HepG2 (cell line): ENCODE measurements around the gene SLC22A7. TPM values are rescaled to one million over a fixed set of nuclear protein-coding genes. Genes with fewer than 3 reads are reported as not detected.

Experiments
- AGO2 ChIP-seq: fragments of 200-400 bp; formaldehyde crosslinking; optimal IDR thresholded peaks from 2 replicates; pipeline ENCODE3; 2017; ENCODE audit warnings: mild to moderate bottlenecking, low read depth, low read length, moderate library complexity
- CENPBD1 ChIP-seq: sonication (generic); formaldehyde crosslinking; IDR thresholded peaks from 2 replicates; pipeline ENCODE4 v1.8.0; 2022; ENCODE audit warnings: missing genetic modification reagents, low read depth, mild to moderate bottlenecking, borderline replicate concordance
- FOXK1 ChIP-seq: sonication (generic); formaldehyde crosslinking; IDR thresholded peaks from 2 replicates; pipeline ENCODE4 v1.4.0; 2020; ENCODE audit warnings: low read depth, missing genetic modification reagents, borderline replicate concordance
- HNRNPH1 ChIP-seq: fragments of 200-400 bp; formaldehyde crosslinking; optimal IDR thresholded peaks from 2 replicates; pipeline ENCODE3; 2017; ENCODE audit warnings: mild to moderate bottlenecking, low read depth, low read length
- MTF2 ChIP-seq: sonication (generic); formaldehyde crosslinking; IDR thresholded peaks from 2 replicates; pipeline ENCODE4 v1.5.0; 2020; ENCODE audit warnings: missing genetic modification reagents, borderline replicate concordance
- MYNN ChIP-seq: sonication (generic); formaldehyde crosslinking; IDR thresholded peaks from 2 replicates; pipeline ENCODE4 v1.4.0; 2020; ENCODE audit warnings: mild to moderate bottlenecking, low read depth, missing genetic modification reagents
- NFIB ChIP-seq: sonication (generic); formaldehyde crosslinking; IDR thresholded peaks from 2 replicates; pipeline ENCODE4 v1.9.0; 2021; ENCODE audit warnings: missing genetic modification reagents, mild to moderate bottlenecking, borderline replicate concordance
- PHF21A ChIP-seq: sonication (generic); formaldehyde crosslinking; IDR thresholded peaks from 2 replicates; pipeline ENCODE4 v1.5.0; 2020; ENCODE audit warnings: mild to moderate bottlenecking, missing genetic modification reagents
- RFXAP ChIP-seq: sonication (generic); formaldehyde crosslinking; IDR thresholded peaks from 2 replicates; pipeline ENCODE4 v1.4.0; 2020; ENCODE audit warnings: missing genetic modification reagents, borderline replicate concordance
- SOX6 ChIP-seq, 2 experiments: fragments of 450-650 bp in 1 of 2; sonication (generic) in 1 of 2; formaldehyde crosslinking in 1 of 2; IDR thresholded peaks; 2 replicates each; pipeline versions ENCODE4 v1.4.0 to v1.6.1; 2017 to 2020; ENCODE audit warnings: antibody characterized with exemption in 1 of 2, mild to moderate bottlenecking in 1 of 2, missing genetic modification reagents in 1 of 2
- TBX3 ChIP-seq: fragments of 450-650 bp; IDR thresholded peaks from 2 replicates; pipeline ENCODE4 v1.6.1; 2017; ENCODE audit warnings: antibody characterized with exemption, mild to moderate bottlenecking, inconsistent platforms, borderline replicate concordance
- ZBTB3 ChIP-seq: sonication (generic); formaldehyde crosslinking; IDR thresholded peaks from 2 replicates; pipeline ENCODE4 v1.4.0; 2020; ENCODE audit warnings: low read depth, mild to moderate bottlenecking, moderate library complexity, missing genetic modification reagents, borderline replicate concordance
- ZNF564 ChIP-seq: sonication (generic); formaldehyde crosslinking; IDR thresholded peaks from 2 replicates; pipeline ENCODE4 v1.8.1; 2023; ENCODE audit warnings: mild to moderate bottlenecking, missing genetic modification reagents
- ZNF616 ChIP-seq: sonication (generic); formaldehyde crosslinking; IDR thresholded peaks from 2 replicates; pipeline ENCODE4 v1.5.0; 2020; ENCODE audit warnings: low read depth, mild to moderate bottlenecking, missing genetic modification reagents
- ZNF687 ChIP-seq: sonication (generic); formaldehyde crosslinking; IDR thresholded peaks from 2 replicates; pipeline ENCODE4 v1.5.1; 2020; ENCODE audit warnings: mild to moderate bottlenecking, missing genetic modification reagents, moderate library complexity
- ZNF770 ChIP-seq: sonication (generic); formaldehyde crosslinking; IDR thresholded peaks from 2 replicates; pipeline ENCODE4 v1.5.0; 2020; ENCODE audit warnings: mild to moderate bottlenecking, missing genetic modification reagents
- ZNF788 ChIP-seq: sonication (generic); formaldehyde crosslinking; IDR thresholded peaks from 2 replicates; pipeline ENCODE4 v1.5.0; 2020; ENCODE audit warnings: mild to moderate bottlenecking, missing genetic modification reagents, borderline replicate concordance
- ZNF839 ChIP-seq: sonication (generic); formaldehyde crosslinking; IDR thresholded peaks from 2 replicates; pipeline ENCODE4 v1.4.0; 2020; ENCODE audit warnings: missing genetic modification reagents, mild to moderate bottlenecking, borderline replicate concordance
- polyA plus RNA-seq, 8 experiments: library from polyadenylated mRNA; depleted of rRNA in 3 of 8; stranded (reverse) in 7 of 8; unstranded in 1 of 8; fragments of >200 nt; fragmentation: Illumina TruSeq in 4 of 8; extraction: Trizol in 4 of 8; gene quantifications; 2 replicates each; pipeline versions ENCODE4 v1.2.1 to v1.2.3, GENCODE V29; 2011 to 2016; ENCODE audit warnings: low read depth in 4 of 8, missing spikeins in 1 of 8, mixed read lengths in 1 of 8; ENCODE audit not compliant: insufficient read depth in 1 of 8
- total RNA-seq, 5 experiments: library from RNA; depleted of rRNA; stranded (reverse); fragments of >200 nt; fragmentation: Illumina TruSeq; extraction: Trizol; gene quantifications; 2 replicates each; pipeline ENCODE4 v1.2.3, GENCODE V29; 2016; ENCODE audit warnings: low read depth in 1 of 5
- TF ChIP-seq, protein P1 (sequence below): sonication (generic); formaldehyde crosslinking; IDR thresholded peaks from 2 replicates; pipeline ENCODE4 v1.5.1; 2020; ENCODE audit warnings: missing genetic modification reagents, mild to moderate bottlenecking, borderline replicate concordance
- TF ChIP-seq, protein P2 (sequence below): sonication (generic); formaldehyde crosslinking; IDR thresholded peaks from 2 replicates; pipeline ENCODE4 v1.4.0; 2020; ENCODE audit warnings: mild to moderate bottlenecking, missing genetic modification reagents

Gene SLC22A7
- total and polyA plus RNA-seq, 2 of the 13 experiments (the other 11 are each of a cell fraction or from before 2014, with no cell fraction given), result 5.3 to 22.6 TPM

DNA sequence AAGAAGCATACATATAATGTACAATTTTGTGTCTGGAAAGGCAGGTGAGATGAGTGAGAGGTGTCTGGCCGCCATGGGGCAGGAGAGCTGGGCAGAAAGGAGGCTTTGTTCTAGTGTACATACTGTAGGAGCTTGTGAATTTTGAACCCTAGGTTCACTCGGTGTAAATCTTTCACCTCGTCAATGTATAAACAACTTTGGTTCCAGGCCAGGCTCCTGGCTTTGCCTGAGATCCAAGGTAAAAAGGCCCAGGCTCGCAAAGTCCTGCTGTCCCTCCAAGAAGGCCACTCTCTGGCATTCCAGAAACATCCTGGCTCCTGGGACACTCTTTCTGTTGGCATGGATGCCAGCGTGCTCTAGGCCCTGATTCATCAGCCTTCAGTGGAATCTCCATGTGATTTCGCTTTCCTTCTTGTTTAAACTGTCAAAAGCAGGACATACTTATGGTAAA, 7.1 kb upstream of the SLC22A7 start (continued):
- TF ChIP-seq MYNN (CRISPR knock-in tag), result peak; percentile 94
- TF ChIP-seq AGO2, result no peak
- TF ChIP-seq ZNF687 (CRISPR knock-in tag), result peak; percentile 72
- TF ChIP-seq, protein P1, sequence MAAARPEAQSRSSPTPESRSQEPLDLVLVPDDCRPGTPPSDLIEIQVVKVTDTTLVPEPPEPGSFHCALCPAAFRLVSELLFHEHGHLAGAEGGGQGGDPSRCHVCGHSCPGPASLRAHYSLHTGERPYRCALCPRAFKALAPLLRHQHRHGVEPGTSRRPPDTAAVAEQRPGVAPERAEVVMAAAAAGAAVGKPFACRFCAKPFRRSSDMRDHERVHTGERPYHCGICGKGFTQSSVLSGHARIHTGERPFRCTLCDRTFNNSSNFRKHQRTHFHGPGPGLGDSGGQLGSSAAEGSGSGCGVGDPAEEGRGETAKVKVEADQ (CRISPR knock-in tag), result no peak; the same call in 1 of the 2 replicates
- no peak for TF ChIP-seq ZNF616 (CRISPR knock-in tag)
- peak; percentile 97 for TF ChIP-seq PHF21A (CRISPR knock-in tag)
- TF ChIP-seq, protein P2, sequence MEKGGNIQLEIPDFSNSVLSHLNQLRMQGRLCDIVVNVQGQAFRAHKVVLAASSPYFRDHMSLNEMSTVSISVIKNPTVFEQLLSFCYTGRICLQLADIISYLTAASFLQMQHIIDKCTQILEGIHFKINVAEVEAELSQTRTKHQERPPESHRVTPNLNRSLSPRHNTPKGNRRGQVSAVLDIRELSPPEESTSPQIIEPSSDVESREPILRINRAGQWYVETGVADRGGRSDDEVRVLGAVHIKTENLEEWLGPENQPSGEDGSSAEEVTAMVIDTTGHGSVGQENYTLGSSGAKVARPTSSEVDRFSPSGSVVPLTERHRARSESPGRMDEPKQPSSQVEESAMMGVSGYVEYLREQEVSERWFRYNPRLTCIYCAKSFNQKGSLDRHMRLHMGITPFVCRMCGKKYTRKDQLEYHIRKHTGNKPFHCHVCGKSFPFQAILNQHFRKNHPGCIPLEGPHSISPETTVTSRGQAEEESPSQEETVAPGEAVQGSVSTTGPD (CRISPR knock-in tag), result peak; percentile 85; the same call in 1 of the 2 replicates
- TF ChIP-seq ZBTB3 (CRISPR knock-in tag), result no peak
- no peak for TF ChIP-seq MTF2 (CRISPR knock-in tag)
- TF ChIP-seq RFXAP (CRISPR knock-in tag), result peak; percentile 89
- TF ChIP-seq HNRNPH1, result no peak
- TF ChIP-seq ZNF770 (CRISPR knock-in tag), result peak; percentile 92
- TF ChIP-seq NFIB (CRISPR knock-in tag), result no peak
- peak; percentile 79; the same call in 1 of the 2 replicates for TF ChIP-seq TBX3
- peak; percentile 89 for TF ChIP-seq FOXK1
- peak; percentile 44; the same call in 1 of the 2 replicates for TF ChIP-seq ZNF788
- TF ChIP-seq SOX6 (IDR thresholded peaks at IDR 0.05), result no peak
- TF ChIP-seq SOX6 (CRISPR knock-in tag; IDR thresholded peaks at IDR 0.05), result peak; percentile 86
- 0 out of 2 replicates have a peak, but pooled peaks have one; percentile 75 for TF ChIP-seq ZNF564
- no peak for TF ChIP-seq ZNF839 (CRISPR knock-in tag)
- no peak for TF ChIP-seq CENPBD1 (CRISPR knock-in tag)
